NCI-H1048 (cell line): Measurements from ENCODE around the gene FAM78B.

Experiments
- DNase-seq: peaks from one replicate; lab custom pipeline; 2025; lab: John Stamatoyannopoulos, UW

Gene FAM78B

GRCh38 chr1:166064313-166064926 lies 102.4 kb downstream of the FAM78B start:
- no peak for DNase-seq

- DNase-seq, result no peak
Observed at GRCh38 chr1:166063701-166064100, 103.1 kb downstream of the FAM78B start.

GRCh38 chr1:166062421-166063070 lies 104.3 kb downstream of the FAM78B start:
- DNase-seq, result no peak

- DNase-seq, result no peak
Observed at GRCh38 chr1:166057650-166058049, 109.2 kb downstream of the FAM78B start.

GRCh38 chr1:166053395-166053794 lies 113.4 kb downstream of the FAM78B start:
- DNase-seq, result no peak

GRCh38 chr1:166040202-166040997 lies 126.4 kb downstream of the FAM78B start:
- DNase-seq, result no peak

- DNase-seq, result no peak
Observed at GRCh38 chr1:166039436-166040201, 127.2 kb downstream of the FAM78B start.

- no peak for DNase-seq
Observed at GRCh38 chr1:166036092-166036491, 130.7 kb downstream of the FAM78B start.

GRCh38 chr1:166032572-166033371 lies 134.0 kb downstream of the FAM78B start:
- no peak for DNase-seq

GRCh38 chr1:166031932-166032571 lies 134.7 kb downstream of the FAM78B start:
- DNase-seq, result peak; percentile 50

GRCh38 chr1:166029196-166029945 lies 137.4 kb downstream of the FAM78B start:
- DNase-seq, result no peak

- DNase-seq, result no peak
Observed at GRCh38 chr1:166026555-166026954, 140.2 kb downstream of the FAM78B start.

GRCh38 chr1:166026143-166026542 lies 140.7 kb downstream of the FAM78B start:
- DNase-seq, result no peak

- no peak for DNase-seq
Observed at GRCh38 chr1:166020210-166020609, 146.6 kb downstream of the FAM78B start.
